ENCODE data around the gene AVP.
"Not testable (repeated sequence)": the region's sequence is repeated elsewhere in the genome, so short reads cannot be mapped to it uniquely, and the experiment has no call there.

Gene AVP, protein sequence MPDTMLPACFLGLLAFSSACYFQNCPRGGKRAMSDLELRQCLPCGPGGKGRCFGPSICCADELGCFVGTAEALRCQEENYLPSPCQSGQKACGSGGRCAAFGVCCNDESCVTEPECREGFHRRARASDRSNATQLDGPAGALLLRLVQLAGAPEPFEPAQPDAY

DNA sequence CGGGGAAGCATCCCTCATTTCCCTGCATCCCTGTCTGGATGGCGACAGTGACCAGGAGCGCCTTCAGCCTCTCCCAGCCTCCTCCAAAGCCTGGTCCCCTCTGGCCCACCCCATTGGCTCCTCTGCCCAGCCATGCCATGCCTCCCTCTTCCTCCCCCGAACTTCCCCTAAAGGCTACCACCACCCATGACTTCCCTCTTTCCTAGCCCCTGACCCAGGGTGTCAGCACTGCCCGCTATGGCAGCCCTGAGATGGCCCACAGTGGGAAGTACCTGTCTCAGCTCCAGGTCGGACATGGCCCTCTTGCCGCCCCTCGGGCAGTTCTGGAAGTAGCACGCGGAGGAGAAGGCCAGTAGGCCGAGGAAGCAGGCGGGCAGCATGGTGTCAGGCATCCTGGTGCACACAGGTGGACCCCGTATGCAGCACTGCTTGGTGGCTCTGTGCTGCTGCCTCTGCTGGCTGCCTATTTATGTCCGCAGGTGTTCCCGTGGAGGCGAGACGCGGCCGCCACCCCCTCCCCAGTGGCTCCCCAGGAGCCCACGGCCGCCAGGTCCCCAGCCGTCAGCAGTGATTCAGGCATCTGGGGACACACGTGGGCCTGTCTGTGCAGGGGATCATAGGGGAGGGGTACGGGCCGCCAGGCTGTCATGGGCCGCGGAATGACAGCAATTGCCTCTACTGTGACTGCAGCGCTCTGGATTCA, at the start of gene AVP:
TSS of gene AVP (minus strand) at position 442 of the 703 bp plus-strand sequence. CDS start at position 392, 50 bp downstream.
- in situ Hi-C loops (cut with MboI; ENCODE audit: low sequenced_read_pairs): no loop called here

DNA sequence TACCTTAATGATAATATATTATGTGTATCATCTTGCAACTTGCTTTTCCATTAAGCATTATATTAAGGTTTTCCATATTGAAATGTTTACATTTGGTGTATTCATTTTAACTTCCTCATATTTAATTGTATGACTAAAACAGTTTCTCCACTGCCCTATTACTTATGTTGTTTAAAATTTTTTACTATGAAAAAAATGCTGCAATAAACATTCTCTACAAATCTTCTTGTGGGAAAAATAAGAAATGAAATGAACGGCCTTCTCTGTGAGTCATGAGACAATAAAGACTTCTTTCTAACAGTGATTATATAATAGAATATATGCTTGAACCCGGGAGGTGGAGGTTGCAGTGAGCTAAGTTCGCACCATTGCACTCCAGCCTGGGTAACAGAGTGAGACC, 49.6 kb upstream of the AVP start:
- in situ Hi-C loops (cut with MboI; ENCODE audit: low sequenced_read_pairs): no loop called here

DNA sequence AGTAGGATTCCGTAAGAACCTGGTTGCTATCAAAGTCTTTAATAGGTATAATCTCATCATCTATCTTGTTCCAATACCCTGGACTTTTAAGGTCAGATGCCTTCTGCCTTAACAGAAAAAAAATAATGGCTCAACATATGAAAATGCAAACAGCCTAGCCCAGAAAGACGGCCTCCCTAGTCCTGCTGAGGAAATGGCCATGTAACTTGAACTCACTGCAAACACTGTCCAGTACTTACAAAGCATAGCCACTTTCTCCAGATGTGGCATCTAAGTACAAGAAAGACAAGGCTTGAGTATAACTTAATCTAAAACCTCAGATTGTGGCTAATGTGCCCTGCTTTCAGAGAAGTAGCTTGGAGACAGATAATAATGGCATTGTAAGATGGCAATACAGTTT, 48.6 kb upstream of the AVP start:
- in situ Hi-C loops (cut with MboI; ENCODE audit: low sequenced_read_pairs): no loop called here

DNA sequence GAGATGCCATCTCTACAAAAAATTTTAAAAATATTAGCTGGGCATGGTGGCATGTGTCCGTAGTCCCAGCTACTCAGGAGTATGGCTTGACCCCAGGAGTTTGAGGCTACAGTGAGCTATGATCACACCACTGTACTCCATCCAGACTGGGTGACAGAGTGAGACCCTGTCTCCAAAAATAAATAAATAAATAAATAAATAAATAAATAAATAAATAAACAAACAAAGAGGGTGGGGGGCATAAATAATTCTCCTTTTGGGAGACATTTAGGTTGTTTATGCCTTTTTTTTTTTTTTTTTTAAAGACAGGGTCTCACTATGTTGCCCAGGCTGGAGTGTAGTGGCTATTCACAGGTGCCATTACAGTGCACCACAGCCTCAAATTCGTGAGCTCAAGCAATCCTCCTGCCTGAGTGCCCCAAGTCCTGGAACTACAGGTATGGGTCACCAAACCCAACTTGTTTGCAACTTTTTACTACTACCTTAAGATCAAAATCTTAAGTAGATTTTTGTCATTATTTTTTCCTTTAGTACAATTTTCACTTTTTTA, 45.6 kb upstream of the AVP start:
- in situ Hi-C loops (cut with MboI; ENCODE audit: low sequenced_read_pairs): no loop called here

DNA sequence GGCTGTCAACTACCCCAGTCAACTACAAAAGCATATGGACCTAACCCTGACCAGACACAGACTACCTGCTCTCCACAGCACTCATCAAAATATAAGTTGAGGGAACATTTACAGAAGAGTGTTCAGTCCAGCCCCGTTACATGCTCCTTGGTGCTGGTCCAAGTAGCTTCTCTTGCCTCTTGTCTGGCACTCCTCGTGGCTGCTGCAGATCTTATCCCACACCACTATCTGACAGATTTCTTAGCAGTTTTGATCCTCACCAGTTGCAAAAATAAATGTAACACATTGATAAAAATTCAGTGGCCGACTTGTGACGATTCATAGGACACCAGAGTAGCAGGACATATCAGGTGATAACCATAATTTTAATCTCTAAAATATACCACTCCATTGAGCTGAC, 44.6 kb upstream of the AVP start:
- in situ Hi-C loops (cut with MboI; ENCODE audit: low sequenced_read_pairs): no loop called here

DNA sequence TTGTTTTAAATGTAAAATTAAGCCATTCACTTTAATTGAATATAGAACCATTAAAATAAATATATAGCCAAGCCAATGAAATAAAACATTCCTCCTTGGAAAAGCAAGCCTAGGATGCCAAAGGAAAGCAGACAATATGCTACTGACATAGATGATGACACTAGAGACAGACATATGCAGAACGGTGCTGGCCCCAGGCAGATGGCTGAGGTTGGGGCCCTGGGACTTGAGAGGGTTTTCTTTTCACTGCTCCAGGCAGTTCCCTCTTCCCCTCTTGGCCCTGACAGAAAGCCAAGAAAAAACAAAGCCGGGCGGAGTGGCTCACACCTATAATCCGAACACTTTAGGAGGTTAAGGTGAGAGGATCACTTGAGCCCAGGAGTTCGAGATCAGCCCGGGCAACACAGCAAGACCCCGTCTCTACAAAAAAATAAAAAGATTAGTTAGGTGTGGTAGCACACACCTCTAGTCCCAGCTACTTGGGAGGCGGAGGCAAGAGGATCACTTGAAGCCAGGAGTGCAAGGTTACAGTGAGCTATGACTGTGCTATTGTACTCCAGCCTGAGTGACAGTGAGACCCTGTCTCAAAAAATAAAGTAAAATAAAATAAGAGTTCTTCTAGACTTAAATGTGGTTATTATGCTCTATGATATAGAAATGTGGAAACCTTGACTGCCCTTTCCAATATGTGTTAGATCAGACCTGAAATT, 43.9 kb upstream of the AVP start:
- in situ Hi-C loops (cut with MboI; ENCODE audit: low sequenced_read_pairs): no loop called here

DNA sequence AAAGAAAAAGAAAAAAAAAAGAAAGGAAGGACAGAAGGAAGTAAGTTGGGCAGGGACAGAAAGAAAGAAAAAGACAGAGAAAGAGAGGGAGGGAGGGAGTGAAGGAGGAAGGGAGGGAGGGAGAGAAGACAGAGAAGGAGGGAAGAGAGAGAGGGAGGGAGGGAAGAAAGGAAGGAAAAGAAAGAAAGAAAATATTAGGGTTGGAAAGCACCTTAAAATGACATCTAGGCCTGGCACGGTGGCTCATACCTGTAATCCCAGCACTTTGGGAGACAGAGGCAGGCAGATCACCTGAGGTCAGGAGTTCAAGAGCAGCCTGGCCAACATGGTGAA, 42.0 kb upstream of the AVP start:
- in situ Hi-C loops (cut with MboI; ENCODE audit: low sequenced_read_pairs): no loop called here

DNA sequence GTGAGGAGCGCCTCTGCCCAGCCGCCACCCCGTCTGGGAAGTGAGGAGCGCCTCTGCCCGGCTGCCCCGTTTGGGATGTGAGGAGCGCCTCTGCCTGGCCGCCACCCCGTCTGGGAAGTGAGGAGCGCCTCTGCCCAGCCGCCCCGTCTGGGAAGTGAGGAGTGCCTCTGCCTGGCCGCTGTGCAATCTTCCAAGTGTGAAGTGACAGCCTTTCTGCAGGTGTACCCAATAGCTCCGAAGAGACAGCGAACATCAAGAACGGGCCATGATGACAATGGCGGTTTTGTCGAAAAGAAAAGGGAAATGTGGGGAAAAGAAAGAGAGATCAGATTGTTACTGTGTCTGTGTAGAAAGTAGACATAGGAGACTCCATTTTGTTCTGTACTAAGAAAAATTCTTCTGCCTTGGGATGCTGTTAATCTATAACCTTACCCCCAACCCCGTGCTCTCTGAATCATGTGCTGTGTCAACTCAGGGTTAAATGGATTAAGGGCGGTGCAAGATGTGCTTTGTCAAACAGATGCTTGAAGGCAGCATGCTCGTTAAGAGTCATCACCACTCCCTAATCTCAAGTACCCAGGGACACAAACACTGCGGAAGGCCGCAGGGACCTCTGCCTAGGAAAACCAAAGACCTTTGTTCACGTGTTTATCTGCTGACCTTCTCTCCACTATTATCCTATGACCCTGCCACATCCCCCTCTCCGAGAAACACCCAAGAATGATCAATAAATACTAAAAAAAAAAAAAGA, 41.4 kb upstream of the AVP start:
- in situ Hi-C loops (cut with MboI; ENCODE audit: low sequenced_read_pairs): not testable (repeated sequence)

DNA sequence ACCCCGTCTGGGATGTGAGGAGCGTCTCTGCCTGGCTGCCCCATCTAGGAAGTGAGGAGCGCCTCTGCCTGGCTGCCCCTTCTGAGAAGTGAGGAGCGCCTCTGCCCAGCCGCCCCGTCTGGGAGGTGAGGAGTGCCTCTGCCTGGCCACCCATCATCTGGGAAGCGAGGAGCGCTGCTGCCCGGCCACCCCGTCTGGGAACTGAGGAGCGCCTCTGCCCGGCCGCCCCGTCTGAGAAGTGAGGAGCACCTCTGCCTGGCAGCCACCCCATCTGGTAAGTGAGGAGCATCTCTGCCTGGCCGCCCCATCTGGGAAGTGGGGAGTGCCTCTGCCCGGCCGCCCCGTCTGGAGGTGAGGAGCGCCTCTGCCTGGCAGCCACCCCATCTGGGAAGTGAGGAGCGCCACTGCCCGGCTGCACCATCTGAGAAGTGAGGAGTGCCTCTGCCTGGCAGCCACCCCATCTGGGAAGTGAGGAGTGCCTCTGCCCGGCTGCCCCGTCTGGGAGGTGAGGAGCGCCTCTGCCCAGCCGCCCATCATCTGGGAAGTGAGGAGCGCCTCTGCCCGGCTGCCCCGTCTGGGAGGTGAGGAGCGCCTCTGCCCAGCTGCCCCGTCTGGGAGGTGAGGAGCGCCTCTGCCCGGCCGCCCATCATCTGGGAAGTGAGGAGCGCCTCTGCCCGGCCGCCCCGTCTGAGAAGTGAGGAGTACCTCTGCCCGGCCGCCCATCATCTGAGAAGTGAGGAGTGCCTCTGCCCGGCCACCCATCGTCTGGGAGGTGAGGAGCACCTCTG, 40.4 kb upstream of the AVP start:
- in situ Hi-C loops (cut with MboI; ENCODE audit: low sequenced_read_pairs): not testable (repeated sequence)

DNA sequence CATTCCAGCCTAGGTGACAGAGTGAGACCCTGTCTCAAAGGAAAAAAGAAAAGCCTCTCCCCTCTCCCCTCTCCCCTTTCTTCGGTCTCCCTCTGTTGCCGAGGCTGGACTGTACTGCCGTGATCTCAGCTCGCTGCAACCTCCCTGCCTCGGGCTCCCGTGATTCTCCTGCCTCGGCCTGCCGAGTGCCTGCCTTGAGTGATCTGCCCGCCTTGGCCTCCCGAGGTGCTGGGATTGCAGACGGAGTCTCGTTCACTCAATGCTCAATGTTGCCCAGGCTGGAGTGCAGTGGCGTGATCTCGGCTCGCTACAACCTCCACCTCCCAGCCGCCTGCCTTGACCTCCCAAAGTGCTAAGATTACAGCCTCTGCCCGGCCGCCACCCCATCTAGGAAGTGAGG, 39.6 kb upstream of the AVP start:
- in situ Hi-C loops (cut with MboI; ENCODE audit: low sequenced_read_pairs): not testable (repeated sequence)

DNA sequence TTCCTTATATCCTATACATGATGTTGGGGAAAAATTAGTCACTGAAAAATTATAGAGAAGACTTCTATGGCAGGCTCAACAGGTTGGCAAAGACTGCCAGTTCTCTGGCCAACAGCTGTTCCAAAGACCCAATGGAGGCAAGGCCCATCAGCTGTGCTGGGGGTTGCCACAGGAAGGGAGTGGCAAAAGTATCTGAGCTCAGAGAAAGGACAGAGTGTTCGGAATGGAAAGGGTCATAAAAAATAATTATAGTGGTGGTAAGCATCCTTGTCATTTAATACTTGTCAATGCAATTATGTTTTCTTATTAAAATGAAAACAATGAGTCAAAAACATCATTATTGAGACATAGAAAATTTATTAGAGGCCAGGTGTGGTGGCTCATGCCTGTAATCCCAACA, 39.0 kb upstream of the AVP start:
- in situ Hi-C loops (cut with MboI; ENCODE audit: low sequenced_read_pairs): no loop called here

DNA sequence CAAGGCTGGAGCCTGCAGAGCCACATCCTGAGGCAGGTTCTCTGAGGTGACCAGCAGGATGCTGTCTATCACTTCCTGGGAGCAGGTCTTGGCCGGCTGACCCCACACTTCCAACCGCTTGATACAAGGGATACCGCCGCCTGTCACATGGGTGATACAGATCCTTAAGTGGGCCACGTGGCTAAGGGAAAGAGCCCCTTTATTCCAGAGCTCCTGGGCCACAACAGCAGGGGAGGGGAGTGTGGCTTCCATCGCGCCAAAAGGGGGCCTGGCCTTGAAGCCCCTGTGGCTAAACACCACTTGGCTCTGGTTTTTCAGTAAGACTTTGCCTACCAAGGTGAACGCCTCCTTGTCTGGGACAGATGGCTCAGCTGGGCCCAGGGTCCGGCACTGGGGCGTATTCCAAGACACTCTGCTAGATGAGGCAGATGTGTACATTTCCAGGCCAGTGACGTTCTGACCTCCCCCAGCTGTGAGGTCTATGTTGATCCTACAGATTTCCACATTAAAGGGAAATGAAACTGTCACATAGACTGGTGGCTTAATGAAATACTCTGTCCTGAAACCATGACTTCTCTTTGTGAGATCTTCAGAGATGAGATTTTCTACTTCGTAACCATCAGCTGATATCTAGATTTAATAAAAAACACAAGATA, 37.6 kb upstream of the AVP start:
- in situ Hi-C loops (cut with MboI; ENCODE audit: low sequenced_read_pairs): no loop called here

DNA sequence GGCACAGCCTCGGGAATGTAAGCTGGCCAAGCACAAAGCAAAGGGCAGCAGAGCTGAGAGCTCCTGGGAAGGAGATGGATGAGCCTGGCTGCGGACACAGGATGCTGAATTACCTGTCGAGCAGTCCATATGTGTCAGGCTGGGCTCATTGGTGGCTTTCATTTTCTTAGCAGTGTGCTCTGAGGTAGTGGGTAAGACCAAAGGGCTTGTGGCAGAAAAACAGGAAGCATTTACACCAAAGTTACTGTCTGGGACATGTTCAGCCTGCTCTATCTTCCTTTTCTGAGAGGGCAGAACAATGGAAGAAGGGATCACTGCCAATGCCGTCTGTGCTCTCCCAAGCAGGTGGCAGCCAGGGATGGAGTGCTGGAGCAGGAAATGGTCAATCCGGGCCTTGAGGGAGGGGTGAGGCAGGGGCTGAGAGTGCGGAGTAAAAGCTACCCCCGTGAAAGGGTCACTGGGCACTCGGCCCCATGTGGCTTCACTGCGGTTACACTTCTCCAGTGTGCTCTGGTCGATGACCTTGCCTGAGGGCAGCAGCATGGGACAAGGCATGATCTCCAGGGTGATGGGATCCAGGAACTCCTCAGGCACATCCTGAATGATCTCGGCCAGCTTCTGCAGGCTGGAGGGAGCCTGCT, 36.9 kb upstream of the AVP start:
- in situ Hi-C loops (cut with MboI; ENCODE audit: low sequenced_read_pairs): no loop called here

DNA sequence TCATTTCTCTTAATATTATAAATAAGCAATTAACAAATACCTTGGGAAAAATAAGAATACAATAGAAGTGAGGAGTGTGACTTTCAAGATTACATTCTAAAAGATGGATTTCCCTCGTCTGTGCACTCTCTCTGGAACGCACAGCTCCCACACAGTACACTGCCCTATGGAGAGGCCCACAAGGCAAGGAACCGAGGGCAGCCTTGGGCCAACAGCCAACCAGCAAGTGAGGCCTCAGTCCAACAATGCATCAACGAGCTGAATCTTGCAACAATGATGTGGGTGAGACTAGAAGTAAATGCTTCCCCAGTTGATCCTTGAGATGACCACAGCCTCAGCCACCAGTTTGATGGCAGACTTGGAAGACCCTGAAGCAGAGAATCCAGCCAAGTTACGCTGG, 34.5 kb upstream of the AVP start:
- in situ Hi-C loops (cut with MboI; ENCODE audit: low sequenced_read_pairs): no loop called here

DNA sequence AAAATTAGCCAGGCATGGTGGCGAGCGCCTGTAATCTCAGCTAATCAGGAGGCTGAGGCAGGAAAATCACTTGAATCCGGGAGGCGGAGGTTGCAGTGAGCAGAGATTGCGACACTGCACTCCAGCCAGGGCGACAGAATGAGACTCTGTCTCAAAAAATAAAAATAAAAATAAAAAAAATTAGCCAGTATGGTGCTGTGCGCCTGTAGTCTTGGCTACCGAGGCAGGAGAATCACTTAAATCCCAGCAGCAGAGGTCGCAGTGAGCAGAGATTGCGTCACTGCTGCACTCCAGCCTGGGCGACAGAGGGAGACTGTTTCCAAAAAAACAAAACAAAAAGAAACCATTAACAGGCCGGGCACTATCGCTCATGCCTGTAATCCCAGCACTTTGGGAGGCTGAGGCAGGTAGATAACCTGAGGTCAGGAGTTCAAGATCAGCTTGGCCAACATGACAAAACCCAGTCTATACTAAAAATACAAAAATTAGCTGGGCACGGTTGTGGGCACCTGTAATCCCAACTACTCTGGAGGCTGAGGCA, 33.4 kb upstream of the AVP start:
- in situ Hi-C loops (cut with MboI; ENCODE audit: low sequenced_read_pairs): not testable (repeated sequence)

DNA sequence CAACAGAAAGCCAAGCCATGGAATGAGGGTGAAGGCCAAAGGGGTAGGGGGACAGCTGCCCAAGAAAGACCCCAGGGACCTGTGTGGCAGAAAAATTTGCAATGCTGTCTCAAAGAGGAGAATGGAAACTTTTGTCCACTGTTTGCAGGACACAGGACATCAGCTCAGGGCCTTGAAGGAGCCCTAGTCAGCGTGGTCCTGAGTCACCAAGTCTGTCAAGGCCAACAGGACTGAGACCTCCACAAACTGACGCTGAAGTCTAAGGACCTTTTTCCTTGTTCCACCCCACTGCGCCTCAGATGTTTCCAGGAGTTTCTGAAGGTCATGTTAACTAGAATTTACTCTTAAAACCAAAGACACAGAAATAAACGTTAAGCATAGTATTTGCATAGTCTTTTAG, 31.8 kb upstream of the AVP start:
- in situ Hi-C loops (cut with MboI; ENCODE audit: low sequenced_read_pairs): no loop called here

DNA sequence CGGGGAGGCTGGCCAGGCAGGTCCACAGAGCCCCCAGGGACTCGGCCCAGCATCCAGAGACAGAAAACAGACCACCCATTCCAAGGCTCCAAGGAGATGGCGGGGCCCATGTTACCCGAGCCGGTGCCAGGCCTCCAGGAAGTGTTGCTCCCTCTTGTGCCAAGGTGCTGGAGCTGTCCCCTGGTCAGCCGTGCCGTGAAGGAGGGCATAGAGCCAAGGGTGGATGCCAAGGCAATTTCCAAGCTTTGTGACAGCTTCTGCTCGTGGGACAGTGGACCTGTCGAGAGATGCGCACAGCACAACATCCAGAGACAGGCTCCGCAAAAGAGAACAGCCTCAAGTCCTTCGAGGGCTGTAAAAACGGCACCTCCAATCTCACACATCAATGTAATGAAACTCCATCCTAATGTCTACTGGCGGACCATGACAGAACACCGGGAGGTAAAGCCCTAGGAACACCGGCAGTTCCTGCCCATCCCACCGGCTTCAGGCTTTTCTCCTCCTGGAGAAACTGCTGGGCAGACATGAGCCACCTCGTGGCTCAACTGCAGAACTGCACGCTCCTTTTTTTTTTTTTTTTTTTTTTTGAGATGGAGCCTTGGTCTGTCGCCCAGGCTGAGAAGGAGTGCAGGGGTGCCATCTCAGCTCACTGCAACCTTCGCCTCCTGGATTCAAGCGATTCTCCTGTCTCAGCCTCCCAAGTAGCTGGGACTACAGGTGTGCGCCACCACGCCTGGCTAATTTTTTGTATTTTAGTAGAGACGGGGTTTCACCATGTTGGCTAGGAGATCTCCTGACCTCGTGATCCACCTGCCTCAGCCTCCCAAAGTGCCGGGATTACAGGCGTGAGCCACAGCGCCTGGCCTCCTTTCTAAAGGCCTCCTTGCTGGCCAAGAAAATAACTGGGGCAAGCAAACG, 30.9 kb upstream of the AVP start:
- in situ Hi-C loops (cut with MboI; ENCODE audit: low sequenced_read_pairs): no loop called here

DNA sequence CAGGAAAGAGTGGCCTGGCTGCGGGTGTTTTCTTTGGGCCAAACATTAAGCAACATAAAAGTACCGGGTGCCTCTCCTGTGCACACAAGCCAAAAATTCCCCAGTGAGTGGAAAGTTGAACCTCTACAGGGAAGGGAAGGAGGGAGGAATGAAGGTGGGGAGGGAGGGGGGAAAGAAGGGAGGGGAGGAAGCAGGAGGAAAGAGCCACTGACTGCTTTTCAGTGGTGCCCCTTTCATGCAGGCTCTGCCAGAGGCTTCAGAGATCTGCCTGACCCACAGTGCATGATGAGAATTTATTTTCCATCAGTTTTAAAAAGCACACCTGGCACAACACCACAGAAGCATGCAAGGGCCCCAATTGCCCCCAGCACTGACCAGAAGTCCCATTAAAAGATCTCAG, 27.5 kb upstream of the AVP start:
- in situ Hi-C loops (cut with MboI; ENCODE audit: low sequenced_read_pairs): no loop called here

Measured in HL-60/S4 treated with phorbol 12-myristate 13-acetate at 8.2 ng/mL for 4 days and 3 days (cell line).